GM21528 (cell line): ENCODE data around the gene TENT5C.

Experiments
- ATAC-seq: cut with Tn5 transposase; IDR thresholded peaks from one replicate; pipeline ENCODE4 v1.9.1; 2021; ENCODE audit warnings: mild to moderate bottlenecking, moderate library complexity; ENCODE audit not compliant: unreplicated experiment, low FRiP score

Gene TENT5C

GRCh38 chr1:117652421-117652820 is 46.6 kb downstream of the TENT5C start:
- ATAC-seq: no peak

- ATAC-seq: no peak
Measured at GRCh38 chr1:117653195-117653594, 47.3 kb downstream of the TENT5C start.

DNA sequence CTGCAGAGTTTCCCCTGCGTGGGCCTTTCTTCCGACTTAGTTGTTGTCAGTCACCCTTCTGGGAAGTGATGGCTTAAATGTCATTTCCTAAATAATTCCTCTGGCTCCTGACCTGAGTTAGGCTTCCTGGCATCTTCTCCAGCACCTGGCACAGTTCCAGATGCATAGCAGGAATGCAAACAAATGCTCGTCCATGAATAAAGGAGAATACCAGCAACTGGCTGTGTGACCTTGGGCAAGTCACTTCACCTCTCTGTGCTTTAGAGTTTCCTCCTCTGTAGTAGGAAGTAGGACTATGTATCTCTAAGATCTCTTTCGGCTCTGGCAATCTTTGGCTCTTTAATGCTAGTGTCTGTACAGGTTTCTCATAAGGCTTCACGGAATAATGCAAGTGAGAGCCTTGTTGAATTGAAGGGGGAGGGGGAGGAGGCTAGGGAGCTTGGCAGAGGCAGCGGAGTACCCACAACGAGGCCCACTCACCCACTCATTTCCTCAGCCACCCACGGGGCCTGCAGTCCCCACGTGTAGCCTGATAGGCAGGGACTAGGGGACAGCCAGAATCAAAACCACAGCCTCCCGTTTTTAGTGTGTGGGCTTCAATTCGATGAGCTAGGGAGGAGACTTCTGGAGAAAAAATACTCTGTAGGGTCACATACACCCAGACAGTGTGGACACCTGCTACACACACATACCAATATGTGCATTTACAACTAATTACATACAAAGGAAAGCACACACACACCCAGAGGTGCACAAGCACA is 48.1 kb downstream of the TENT5C start:
- ATAC-seq: peak; percentile 0

DNA sequence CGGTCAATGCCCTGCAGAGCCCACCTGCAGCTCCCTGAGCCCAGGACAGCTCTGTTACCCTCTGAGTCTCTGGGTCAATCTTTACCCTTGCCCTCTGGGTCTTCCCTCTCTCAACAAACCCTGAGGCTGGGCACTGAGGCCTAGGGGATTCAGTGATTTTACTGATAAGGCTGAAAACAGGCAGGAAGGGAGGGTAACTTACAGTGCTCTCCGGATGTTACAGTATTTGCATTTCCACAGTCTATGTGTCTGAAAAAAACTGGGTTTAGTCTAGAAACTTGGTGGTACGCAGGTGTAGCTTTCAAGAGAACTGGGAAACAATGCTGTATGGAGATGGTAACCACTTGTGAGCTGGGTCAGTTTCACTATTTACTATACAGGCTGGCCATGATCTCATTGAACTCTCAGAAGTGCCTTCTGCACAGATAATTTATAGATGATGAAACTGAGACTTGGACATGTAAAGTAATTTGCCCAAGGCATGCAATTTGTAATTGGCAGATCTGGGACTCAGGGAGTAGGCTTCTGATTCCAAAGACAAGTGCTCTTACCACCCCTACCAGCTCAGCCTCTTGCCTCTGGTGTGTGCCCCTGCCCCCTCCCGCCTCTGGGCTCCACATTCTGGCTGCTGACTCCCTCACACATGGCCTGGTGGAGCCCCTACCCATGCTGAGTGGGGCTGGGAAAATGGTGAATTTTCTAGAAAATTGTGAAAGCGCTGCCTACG is 48.8 kb downstream of the TENT5C start:
- peak; percentile 80 for ATAC-seq

GRCh38 chr1:117655220-117655577 is 49.4 kb downstream of the TENT5C start:
- ATAC-seq: no peak

DNA sequence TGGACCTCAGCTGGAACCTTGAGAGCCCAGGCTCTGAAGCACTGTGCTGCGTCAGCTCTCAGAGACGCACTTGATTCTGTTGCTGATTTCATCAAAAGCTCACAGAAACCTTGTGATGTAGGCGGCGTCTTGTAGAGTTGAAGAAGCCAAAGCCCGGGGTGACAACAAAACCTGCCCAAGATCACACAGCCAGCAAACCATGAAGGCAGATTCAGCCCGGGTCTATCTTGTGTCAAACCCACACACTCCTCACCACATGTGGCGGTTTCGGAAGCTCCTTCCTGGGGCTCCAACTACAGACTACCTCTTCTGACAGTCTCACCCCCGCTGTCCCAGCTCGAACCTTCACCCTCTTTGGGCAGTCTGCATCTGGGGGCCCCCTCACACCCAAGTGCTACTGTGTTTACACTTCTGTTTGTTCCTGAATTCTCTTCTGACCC is 50.4 kb downstream of the TENT5C start:
- ATAC-seq: peak; percentile 52

DNA sequence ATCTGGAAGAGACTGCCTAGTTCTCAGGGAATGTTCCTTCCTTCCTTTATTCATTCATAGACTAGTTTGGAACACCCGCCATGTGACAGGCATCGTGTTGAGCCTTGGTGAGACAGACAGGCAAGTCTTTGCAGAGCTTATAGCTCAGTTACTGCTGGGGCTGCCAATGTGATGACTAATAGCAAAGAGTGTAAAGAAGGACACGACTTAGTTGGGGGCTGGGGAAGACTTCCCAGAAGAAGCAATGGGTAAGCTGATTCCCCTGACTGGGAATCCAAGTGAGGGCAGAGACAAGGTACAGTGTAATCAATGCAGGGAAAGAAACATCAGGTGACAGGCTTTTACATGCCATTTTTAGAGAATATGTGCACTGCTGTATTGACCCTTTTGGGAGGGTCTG is 51.2 kb downstream of the TENT5C start:
- no peak for ATAC-seq

- no peak for ATAC-seq
Measured at GRCh38 chr1:117657949-117658660, 52.3 kb downstream of the TENT5C start.

- no peak for ATAC-seq
Measured at GRCh38 chr1:117658676-117659075, 52.8 kb downstream of the TENT5C start.

DNA sequence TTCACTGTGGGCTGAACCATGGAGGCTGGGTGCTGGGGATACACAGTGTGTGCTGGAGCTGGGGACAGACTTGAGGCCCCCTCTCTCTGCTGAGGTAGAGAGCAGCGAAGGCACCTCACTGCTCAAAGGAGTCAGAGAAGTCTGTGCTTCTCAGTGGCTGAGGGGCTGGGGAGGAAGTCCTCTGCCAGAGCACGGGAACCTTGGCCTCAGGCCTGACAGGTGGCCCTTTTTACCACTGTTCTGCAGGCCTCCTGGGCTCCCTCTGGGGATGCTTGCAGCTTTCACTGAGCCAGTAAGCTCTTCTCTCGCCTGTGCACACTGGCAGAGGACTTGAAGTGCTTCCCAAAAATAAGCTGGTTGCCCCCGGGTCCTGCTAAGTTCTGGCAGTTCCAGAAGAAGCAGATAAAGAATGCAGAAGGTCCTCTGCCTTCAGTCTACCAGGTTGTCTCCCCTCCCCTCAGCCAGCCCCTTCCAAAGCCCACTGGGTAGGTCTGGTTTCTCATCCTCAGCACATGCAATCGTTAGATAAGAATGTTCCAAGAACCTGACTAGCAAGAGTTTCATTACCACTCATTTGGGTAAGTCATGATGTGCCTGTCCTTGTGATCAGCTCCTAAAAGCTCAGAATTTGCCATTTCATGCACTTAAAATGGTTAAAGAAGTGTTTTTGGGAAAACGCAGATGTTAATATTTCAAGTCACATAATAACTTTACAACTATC is 53.9 kb downstream of the TENT5C start:
- ATAC-seq: no peak

DNA sequence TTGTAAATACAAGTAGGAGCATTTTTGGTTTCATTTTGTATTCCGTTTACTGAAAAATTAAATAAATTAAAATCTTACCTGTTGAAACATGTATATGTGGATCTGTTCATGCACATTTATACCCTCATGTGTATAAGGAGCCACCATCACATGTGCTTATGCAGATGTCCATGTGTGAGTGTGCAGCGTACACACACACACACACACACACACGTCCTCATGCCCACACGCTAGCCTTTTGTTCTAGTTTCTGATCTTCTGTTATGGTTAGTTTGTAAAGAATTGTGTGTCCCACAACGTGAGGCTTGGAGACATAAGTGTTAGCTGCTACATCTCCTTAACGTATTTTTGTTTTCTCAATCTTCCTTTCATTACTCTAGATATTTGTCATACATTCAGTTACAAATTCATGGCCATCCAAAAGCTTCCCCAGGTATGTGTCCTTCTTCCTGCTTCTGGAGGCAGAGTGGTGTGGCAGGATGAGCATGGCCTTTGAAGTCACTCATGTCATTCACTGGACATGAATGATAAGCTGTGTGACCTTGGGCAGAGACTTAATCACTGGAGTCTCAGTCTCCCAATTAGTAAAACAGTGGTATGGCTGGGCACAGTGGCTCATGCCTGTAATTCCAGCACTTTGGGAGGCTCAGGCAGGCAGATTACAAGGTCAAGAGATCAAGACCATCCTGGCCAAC is 54.6 kb downstream of the TENT5C start:
- no peak for ATAC-seq

- no peak for ATAC-seq
Measured at GRCh38 chr1:117661027-117661426, 55.2 kb downstream of the TENT5C start.

- no peak for ATAC-seq
Measured at GRCh38 chr1:117662667-117663066, 56.8 kb downstream of the TENT5C start.

GRCh38 chr1:117663156-117663902 is 57.5 kb downstream of the TENT5C start:
- no peak for ATAC-seq

GRCh38 chr1:117664314-117664713 is 58.5 kb downstream of the TENT5C start:
- ATAC-seq: peak; percentile 92

DNA sequence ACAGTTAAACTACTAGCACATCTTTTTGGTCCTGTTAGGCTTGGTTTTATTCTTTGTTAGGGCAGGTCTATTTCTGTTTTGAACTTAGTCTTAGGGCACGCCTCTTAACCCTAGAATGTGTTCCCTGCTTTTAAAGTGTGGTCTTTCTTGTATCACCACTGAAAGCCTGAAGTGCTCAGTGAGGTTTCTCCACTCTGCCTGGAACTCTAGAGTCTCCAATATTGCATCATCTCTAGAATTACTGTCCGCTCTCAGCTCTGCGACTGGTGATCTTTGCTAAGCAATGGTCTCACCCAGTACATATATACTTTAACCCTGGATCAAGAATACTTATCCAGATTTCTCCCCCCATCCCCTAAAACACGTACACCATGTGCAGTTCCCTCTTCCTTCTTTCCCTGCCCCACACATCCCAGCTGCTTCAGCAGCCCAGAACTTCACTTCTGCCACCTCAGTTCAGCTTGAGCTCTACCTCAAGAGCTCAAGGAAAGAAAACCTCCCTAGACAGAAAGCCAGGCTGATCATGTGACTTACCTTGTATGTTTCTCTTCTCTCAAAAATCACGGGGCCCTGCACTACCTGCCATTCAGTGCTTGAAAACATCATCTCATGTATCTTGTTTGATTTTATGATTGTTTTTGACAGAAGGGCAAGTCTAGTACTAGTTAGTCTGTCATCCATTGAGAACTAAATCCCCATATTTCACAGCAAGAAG is 59.9 kb downstream of the TENT5C start:
- no peak for ATAC-seq

DNA sequence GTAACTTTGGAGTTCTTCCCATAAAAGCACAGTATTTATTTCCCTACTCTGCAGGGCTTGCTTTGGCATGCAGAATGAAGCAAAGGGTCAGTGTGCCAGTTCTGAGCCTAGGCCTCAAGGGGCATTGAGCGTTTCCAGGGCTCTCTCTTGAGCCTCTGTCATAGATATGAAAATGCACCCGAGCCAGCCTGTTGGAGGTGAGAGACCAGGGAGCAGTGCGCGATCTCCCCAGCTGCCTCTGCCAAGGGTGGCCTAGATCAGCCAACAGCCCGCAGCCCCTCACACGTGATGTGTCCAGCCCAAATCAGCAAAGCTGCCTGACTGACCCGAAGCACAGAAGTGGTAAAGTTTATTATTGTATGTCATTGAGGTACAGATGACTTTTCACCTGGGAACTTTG is 63.7 kb downstream of the TENT5C start:
- ATAC-seq: no peak

GRCh38 chr1:117670976-117671780 is 65.3 kb downstream of the TENT5C start:
- no peak for ATAC-seq
